HG03558 (cell line): ENCODE data around the gene PDE3A.
"Not testable (repeated sequence)": the region's sequence is repeated elsewhere in the genome, so short reads cannot be mapped to it uniquely, and the experiment has no call there.

Source experiments
- ATAC-seq: cut with Tn5 transposase; IDR thresholded peaks from one replicate; pipeline ENCODE4 v1.9.1; 2021; ENCODE audit warnings: moderate number of reproducible peaks; ENCODE audit not compliant: unreplicated experiment; ENCODE audit errors: extremely low read depth

PDE3A gene

DNA sequence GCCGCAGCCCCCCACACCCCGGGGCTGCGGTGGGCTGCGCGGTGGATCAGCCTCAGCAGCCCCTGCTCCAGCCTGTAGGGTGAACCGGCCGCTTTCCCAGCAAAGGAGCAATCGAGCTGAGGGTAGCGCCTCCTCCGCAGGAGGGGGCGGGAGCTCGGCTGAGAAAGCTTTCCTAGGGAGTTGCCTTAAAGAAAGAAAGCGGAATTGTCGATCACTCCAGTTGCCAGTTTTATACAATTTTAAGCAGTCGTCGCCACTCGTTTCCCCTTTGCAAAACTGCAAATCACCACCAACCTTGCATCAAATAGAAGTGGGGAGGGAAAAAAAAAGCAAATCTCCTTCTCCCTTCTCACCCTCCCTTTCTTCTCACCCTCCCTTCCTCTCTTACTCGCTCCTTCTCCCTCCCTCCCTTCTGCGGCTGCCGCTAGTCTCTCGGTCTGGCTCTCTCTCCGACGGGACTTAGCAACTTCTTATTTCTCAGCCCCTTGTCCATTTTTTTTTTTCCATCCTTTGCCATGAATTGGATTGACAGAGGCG is at the start of gene PDE3A:
Gene PDE3A (plus strand): TSS at position 424 of the 537 bp plus-strand sequence. CDS start 748 bp downstream, outside the sequence.
- no peak for ATAC-seq

DNA sequence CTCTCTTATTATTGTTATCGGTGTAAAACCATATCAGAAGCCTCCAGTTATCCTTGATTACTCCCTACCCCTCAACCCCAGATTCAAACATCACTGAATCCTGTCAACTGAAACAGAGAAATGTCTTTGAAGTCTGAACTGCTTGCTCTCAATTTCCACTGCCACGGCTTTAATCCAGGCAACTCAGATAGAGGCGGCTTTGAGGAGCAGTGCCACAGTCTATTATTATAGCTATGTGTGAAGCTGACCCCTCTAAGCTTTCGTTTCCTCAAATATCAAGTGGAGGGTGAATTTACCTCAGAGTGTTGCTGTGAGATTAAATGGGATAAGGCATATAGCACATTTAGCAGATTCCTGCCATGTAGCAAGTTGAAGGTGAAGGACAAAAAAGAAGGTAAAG is 49.0 kb upstream of the PDE3A start:
- no peak for ATAC-seq

DNA sequence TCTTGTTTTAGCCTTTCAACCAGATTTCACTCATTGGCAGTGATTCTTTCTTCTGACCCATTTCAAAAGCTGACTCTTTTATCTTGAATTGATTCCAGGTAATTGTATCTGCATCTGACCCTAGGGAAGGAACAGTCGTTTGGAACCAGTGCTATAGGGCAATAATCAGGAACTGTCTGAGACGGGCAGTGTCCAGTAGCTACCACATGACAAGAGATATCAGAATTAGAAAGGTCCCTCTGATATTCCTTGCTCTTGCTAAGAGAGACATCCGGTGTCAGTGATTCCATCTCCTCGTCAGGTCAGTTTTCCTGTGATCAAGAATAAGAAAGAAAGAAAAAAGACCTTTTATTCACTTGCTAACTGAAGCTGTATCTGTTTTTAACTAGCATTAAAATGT is 47.8 kb upstream of the PDE3A start:
- no peak for ATAC-seq

DNA sequence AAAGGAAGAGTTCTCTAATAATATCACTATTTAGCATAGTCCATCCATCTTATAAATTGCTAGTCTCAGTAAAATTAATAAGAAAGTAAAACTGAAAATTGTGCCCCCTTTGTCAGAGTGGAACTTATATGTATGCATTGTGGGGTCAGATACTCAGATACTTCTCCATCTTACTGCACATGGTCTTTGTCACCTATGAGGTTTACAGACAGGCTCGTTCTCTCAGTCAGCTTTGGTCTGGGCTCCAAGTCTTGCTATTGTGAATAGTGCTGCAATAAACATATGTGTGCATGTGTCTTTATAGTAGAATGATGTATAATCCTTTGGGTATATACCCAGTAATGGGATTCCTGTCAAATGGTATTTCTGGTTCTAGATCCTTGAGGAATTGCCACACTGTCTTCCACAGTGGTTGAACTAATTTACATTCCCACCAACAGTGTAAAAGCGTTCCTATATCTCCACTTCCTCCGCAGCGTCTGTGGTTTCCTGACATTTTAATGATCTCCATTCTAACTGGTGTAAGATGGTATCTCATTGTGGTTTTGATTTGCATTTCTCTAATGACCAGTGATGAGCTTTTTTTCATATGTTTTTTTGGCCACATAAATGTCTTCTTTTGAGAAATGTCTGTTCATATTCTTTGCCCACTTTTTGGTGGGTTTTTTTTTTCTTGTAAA is 37.4 kb upstream of the PDE3A start:
- ATAC-seq = not testable (repeated sequence)

DNA sequence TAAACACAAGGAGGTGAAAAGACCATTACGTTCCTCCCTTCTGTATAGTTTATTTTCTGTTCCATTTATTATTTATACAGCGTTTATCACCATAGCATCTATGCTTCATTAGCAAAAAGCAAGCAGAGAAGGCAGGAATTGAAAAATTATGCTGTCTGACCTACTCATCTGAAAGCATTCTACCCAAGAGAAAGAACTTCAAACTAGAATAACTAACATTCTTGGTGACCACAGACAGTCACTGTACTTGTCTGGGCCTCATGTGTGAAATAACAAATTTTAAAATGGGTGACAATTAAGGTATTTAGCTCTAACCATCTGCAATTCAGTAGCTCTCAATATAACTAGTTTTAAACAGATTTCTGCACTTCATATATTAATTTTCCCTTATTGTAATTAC is 29.3 kb upstream of the PDE3A start:
- no peak for ATAC-seq

DNA sequence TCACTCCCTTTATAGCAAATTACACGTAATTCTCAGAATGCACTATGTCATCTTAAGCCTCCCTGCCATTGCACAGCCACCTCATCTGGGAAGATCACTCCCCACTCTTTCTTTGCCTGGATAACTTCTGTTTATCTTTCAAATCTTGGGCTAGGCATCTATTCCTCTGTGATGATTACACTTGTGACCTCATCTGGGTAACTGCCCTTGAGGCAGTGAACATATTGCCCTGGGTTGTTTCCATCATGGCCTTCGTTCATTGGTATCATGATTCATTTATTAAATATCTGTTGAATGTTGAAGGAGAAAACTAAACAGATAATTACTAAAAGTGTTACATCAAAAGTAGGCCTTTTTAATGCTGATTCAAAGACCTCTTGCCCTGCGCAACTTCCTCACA is 26.2 kb upstream of the PDE3A start:
- no peak for ATAC-seq

DNA sequence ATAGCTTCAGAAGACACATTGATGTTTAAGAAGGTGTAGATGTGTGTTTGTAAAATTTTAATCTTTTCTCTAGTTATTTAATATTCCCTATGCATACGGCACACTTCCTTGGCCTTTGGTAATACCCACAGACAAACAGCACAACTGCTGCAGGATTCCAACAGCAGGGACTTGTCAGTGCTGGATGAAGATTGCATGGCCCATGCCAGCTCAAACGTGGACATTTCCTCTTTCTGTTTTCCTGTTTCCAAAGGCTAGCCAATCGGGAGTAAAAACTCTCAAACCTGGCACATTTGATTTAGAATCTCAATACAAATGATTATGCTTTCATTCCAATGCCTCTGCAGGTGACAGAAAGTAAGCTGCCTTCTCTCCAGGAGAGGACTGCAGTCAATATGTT is 22.5 kb upstream of the PDE3A start:
- ATAC-seq = no peak

DNA sequence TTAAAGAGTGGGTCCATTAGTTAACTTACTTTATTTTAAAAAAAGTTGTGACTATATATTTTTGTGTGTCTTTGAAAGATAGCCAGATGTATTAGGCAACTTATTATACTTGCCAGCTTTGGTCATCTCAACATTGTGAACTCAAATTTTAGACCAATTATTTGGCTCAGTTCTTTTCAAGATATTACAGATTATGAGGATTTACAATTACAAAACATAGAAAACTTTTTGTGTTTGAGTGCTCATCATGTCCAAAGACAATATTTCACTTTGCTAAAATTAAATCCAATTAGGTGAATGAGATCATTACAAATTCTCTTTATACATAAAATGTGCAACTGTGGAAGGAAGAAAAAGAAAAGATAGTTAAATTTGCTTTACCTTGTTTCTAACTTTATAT is 18.3 kb upstream of the PDE3A start:
- ATAC-seq = no peak

DNA sequence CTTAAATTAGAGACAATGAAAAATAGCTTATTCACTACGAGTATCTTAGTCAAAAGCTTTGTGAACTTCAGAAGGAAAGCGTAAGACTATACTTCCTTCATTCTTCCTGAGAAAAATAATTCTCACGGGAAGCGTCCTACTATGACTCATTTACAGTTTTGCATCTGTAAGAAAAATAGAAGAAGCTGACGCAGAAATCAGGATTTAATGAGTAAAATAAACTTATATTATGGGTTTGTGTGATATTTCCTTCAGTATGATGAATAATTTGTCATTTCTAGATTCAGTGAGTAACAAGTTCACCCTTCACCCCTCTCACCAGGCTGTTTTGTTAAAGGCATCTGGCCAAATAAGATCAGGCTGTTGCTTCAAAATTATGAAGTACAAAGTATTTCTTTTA is 17.8 kb upstream of the PDE3A start:
- ATAC-seq = no peak

DNA sequence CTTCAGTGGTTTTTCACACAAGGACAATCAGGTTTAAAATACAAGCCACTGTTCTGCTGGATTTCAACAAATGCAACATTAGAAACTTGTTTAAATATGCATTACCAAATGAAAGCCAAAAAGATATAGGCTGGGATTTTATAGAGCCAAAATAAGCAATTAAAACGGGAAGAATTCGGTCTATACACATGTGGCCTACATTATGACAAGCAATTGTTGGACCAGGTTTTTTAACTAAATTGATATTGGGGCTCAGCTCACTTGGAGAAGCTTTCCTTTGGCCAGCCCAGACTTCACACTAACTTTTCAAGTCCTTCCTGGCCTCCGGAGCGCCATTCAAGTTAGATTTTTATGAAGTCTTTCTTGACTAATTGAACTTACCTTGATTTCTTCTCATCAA is 16.9 kb upstream of the PDE3A start:
- no peak for ATAC-seq

DNA sequence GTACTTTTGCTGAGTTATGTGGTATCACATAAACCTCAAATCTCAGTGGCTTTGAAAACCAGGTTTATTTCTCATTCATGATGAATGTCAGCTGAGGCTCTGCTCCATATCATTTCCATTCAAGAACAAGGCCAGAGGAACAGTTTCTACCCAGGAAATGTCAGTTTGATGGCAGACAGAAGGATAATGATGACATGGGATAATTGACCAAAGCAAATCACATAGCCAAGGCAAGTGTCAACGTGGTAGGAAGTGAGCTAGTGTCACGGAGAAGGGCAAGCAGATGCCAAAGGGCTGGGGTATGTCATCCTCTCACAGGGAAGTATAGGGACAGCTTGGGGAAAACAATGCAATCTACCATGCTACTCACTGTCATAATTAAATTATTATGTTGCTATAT is 12.3 kb upstream of the PDE3A start:
- no peak for ATAC-seq

DNA sequence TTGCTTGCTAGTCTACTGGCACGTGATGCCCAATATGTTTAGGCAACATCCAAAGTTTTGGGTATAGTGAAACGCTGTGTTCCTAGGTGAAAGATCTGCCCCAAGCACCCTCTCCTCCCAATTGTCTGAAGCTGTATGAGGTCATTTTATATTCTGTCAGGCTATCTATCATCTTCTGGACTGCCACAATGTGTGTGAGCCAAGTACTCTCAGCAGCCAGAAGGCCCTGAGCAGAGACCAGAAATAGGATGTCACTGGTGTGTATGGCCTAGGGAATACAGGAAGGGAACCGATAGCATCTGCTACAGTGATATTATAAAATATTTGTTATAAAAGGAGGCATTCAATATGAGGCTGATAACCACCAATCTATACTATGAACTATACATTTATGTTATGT is 7.9 kb upstream of the PDE3A start:
- no peak for ATAC-seq

DNA sequence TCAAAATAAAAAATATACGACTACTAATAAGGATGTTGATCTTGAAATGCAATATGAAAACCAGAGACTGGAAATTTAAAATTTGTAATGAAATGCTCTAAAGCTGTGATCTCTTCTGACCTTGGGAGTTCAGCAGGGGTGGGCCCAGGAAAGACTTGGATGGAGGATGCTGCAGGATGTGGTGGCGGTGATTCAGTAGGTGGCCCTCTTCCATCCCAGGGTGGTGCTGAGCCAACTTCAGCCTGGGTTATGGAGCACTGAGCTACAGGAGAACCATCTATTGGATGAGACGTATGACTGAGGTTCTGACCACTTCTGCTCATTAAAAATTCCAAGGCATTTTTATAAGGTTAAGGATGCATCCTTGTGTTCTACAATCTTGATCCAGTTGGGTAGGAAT is 6.9 kb upstream of the PDE3A start:
- no peak for ATAC-seq

DNA sequence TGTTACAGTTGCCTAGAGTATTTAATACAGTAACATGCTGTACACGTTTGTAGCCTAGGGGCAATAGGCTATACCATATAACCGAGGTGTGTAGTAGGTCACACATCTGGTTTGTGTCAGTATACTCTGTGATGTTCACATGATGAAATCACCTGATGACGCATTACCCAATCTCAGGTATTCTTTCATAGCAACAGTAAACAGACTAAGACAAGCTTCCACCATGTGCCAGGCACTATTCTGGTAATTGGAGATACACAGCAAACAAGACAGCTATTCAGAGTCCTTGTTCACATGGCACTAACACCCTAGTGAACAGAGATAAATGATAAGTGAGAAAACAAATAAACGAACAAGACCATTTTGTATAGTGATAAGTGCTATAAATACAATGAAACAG is 3.8 kb upstream of the PDE3A start:
- no peak for ATAC-seq

DNA sequence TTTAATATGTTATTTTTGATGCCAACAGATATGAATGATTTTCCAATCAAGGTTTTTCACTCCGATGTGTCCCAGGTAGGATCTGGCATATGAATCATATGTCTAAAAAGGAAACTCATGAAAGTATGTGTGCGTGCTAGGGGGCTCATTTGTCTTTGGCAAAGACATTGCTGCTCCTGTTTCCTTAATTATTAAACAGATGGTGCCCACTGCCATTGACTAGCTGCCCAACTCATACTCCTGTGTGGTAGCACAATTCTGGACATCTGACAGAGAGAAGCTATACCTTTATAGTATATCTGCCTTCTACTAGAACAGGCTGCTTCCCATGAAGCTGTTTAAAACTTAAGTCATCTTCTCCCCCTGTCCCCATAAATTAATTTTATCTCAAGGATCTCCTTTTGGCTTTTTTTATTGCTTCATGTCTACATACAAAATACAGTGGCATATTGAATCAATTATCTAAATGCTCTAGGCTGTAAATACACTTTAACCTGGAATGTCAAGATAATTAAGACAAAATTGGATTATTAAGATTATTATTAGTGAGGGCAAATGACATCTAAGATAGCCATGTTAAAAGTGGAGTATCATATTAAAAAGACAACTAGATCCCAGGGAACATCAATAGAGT is 1.4 kb upstream of the PDE3A start:
- ATAC-seq = no peak

DNA sequence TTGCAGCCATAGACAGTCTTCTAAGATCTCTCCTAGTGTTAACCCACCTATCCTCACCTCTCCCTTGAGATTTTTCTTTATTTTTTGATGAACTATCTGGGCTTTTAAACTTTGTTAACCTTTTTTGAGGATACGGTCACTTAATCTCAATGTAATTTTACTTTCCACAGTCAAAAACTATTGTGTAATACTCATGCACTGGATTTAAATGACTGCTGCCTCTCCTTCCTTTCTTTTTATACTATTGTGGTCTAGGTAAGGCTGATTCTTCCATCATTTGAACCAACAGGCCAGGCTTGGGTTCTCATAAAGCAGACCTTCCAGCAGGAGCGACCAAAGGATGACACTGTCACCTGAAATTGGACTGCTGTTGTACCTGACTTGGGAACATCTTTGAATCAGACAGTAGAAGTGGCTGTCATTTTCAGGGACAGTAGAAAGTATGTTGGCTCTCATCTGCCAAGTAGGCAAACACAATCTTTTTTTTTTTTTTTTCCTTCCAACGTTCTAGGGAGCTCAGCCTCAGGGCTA is 689 bp upstream of the PDE3A start:
- ATAC-seq = no peak

DNA sequence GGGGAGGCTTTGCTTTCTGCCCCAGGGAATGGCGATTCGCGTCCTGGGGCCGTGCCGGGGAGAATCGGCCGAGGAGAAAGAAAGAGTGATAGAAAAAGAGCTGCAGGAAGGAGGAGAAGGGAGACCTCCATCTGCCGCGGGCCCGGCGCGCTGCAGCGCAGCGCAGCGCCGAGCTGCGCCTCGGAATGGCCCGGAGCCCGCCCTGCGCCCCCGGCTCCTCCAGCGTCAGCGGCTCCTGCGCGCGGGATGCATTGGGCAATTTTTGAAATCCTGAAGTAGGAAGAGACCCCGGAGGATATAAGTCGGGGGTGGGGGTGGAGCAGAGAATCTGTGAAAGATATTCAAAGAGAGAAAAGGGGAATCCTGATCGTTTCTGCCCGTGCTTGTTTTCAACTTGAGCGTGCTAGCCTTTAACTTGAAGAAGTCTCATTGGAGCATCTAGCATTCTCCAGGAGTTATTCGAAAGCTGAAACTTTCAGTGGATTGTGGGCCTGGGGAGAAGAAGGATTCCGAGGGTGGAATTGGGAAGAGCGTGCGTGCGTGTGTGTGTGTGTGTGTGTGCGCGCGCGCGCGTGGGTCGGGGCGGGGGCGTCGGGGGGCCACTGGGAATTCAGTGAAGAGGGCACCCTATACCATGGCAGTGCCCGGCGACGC is 441 bp downstream of the PDE3A start:
- no peak for ATAC-seq

DNA sequence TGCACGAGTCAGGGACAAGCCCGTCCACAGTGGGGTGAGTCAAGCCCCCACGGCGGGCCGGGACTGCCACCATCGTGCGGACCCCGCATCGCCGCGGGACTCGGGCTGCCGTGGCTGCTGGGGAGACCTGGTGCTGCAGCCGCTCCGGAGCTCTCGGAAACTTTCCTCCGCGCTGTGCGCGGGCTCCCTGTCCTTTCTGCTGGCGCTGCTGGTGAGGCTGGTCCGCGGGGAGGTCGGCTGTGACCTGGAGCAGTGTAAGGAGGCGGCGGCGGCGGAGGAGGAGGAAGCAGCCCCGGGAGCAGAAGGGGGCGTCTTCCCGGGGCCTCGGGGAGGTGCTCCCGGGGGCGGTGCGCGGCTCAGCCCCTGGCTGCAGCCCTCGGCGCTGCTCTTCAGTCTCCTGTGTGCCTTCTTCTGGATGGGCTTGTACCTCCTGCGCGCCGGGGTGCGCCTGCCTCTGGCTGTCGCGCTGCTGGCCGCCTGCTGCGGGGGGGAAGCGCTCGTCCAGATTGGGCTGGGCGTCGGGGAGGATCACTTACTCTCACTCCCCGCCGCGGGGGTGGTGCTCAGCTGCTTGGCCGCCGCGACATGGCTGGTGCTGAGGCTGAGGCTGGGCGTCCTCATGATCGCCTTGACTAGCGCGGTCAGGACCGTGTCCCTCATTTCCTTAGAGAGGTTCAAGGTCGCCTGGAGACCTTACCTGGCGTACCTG is 1.1 kb downstream of the PDE3A start:
- no peak for ATAC-seq

DNA sequence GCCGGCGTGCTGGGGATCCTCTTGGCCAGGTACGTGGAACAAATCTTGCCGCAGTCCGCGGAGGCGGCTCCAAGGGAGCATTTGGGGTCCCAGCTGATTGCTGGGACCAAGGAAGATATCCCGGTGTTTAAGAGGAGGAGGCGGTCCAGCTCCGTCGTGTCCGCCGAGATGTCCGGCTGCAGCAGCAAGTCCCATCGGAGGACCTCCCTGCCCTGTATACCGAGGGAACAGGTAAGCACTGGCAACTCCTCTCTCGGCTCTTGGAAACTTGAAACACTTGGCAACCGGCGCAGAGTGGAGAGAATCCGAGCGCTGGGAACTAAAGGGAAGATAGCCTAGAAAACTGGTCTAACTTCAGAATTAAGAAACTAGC is 1.7 kb downstream of the PDE3A start:
- ATAC-seq = no peak

DNA sequence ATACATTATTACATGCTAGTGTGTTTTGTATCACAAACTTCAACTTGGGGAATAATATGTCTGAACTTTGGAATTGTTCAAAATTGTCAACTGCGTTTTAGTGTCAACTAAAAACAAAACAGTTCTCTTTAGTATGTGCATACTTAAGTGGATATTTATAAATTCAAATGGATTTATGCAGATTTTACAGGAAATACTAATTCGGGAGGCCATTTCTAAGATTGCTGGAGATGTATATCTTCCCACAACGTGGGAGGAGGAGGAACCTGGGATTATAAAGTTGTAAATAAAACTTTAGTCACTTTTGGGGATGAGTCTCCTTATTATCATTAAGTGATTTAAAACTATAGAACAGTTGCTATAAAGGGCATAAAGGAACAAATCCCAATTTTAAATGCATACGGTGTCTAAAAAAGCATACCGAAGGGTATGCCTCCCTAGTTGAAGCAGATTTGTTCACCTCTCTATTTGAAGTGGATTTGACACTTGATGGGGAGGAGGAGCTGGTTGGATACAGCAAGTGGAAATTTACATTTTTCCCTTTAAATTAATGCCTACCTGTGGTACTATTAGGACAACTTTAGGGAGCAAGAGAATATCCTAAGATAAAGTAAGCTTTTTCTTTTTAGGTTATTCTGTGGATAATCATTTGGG is 2.7 kb downstream of the PDE3A start:
- no peak for ATAC-seq
